ENCODE results near the gene A2ML1.
"Not testable (repeated sequence)": the region's sequence is repeated elsewhere in the genome, so short reads cannot be mapped to it uniquely, and the experiment has no call there.

- TF ChIP-seq, protein P1, sequence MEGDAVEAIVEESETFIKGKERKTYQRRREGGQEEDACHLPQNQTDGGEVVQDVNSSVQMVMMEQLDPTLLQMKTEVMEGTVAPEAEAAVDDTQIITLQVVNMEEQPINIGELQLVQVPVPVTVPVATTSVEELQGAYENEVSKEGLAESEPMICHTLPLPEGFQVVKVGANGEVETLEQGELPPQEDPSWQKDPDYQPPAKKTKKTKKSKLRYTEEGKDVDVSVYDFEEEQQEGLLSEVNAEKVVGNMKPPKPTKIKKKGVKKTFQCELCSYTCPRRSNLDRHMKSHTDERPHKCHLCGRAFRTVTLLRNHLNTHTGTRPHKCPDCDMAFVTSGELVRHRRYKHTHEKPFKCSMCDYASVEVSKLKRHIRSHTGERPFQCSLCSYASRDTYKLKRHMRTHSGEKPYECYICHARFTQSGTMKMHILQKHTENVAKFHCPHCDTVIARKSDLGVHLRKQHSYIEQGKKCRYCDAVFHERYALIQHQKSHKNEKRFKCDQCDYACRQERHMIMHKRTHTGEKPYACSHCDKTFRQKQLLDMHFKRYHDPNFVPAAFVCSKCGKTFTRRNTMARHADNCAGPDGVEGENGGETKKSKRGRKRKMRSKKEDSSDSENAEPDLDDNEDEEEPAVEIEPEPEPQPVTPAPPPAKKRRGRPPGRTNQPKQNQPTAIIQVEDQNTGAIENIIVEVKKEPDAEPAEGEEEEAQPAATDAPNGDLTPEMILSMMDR (IDR thresholded peaks at IDR 0.05): not testable (repeated sequence)
- TF ChIP-seq POLR2AphosphoS5 (IDR thresholded peaks at IDR 0.05; ENCODE audit: insufficient read depth in 1 of 2, low read depth in 1 of 2): not testable (repeated sequence)
These were observed 27.8 kb upstream of the A2ML1 start for GRCh38 chr12:8794611-8795010.
